Liver (tissue), 9 donors: ENCODE results near the gene SH3PXD2B. TPM values are rescaled to one million over a fixed set of nuclear protein-coding genes. Genes with fewer than 3 reads are reported as not detected.

Experiments used
- DNase-seq: peaks from one replicate; pipeline ENCODE4 v3.0.0-alpha.2; 2017; ENCODE audit warnings: low spot score
- H3K27ac ChIP-seq, 2 donors: one replicate each; pipeline ENCODE4 v1.7.0; 2013; ENCODE audit warnings: inconsistent platforms in 2 of 2, low read length in 2 of 2, control low read depth in 1 of 2, low read depth in 1 of 2, mild to moderate bottlenecking in 1 of 2
- H3K27me3 ChIP-seq, 4 donors: one replicate each; pipeline versions ENCODE4 v1.6.1 to v1.7.0; 2013; ENCODE audit warnings: low read length in 3 of 4, inconsistent platforms in 1 of 4, mild to moderate bottlenecking in 1 of 4, moderate library complexity in 1 of 4; ENCODE audit not compliant: control insufficient read depth in 4 of 4, insufficient read depth in 4 of 4
- H3K36me3 ChIP-seq, 4 donors: one replicate each; pipeline versions ENCODE4 v1.6.1 to v1.7.0; 2013; ENCODE audit warnings: low read length in 3 of 4, mild to moderate bottlenecking in 3 of 4, low read depth in 1 of 4, moderate library complexity in 1 of 4; ENCODE audit not compliant: control insufficient read depth in 4 of 4, insufficient read depth in 3 of 4
- H3K4me1 ChIP-seq, 4 donors: one replicate each; pipeline versions ENCODE4 v1.6.1 to v1.7.0; 2013; ENCODE audit warnings: low read length in 3 of 4, mild to moderate bottlenecking in 3 of 4, moderate library complexity in 1 of 4; ENCODE audit not compliant: control insufficient read depth in 4 of 4, insufficient read depth in 4 of 4
- H3K4me3 ChIP-seq, 3 donors: one replicate each; pipeline versions ENCODE4 v1.6.1 to v1.7.0; 2013; ENCODE audit warnings: low read length in 3 of 3, control low read depth in 1 of 3, low read depth in 1 of 3, mild to moderate bottlenecking in 1 of 3
- H3K9ac ChIP-seq, 2 donors: one replicate each; pipeline ENCODE4 v1.7.0; 2013; ENCODE audit warnings: low read length in 2 of 2, mild to moderate bottlenecking in 2 of 2, moderate library complexity in 2 of 2, control low read depth in 1 of 2, low read depth in 1 of 2
- H3K9me3 ChIP-seq, 4 donors: one replicate each; pipeline versions ENCODE4 v1.6.1 to v1.7.0; 2013; ENCODE audit warnings: low read length in 3 of 4; ENCODE audit not compliant: control insufficient read depth in 4 of 4
- EGR1 ChIP-seq, 2 donors: IDR thresholded peaks; 2 replicates each; pipeline ENCODE4 v1.6.1; 2016 to 2018; ENCODE audit warnings: antibody characterized with exemption in 2 of 2, low read depth in 2 of 2
- FOXA1 ChIP-seq: IDR thresholded peaks from 2 replicates; pipeline ENCODE4 v1.6.1; 2016; ENCODE audit warnings: antibody characterized with exemption
- FOXA2 ChIP-seq: IDR thresholded peaks from 2 replicates; pipeline ENCODE4 v1.6.1; 2016; ENCODE audit warnings: antibody characterized with exemption
- GABPA ChIP-seq, 2 donors: IDR thresholded peaks in 1 of 2; conservative IDR thresholded peaks in 1 of 2; 2 replicates each; pipeline ENCODE4 v1.6.1; 2016; ENCODE audit warnings: antibody characterized with exemption in 2 of 2, mild to moderate bottlenecking in 1 of 2, moderate library complexity in 1 of 2
- HNF4A ChIP-seq, 2 donors: conservative IDR thresholded peaks; 2 replicates each; pipeline ENCODE4 v1.6.1; 2016; ENCODE audit warnings: antibody characterized with exemption in 2 of 2, mild to moderate bottlenecking in 2 of 2
- HNF4G ChIP-seq: IDR thresholded peaks from 2 replicates; pipeline ENCODE4 v1.6.1; 2016; ENCODE audit warnings: antibody characterized with exemption
- JUND ChIP-seq, 2 donors: IDR thresholded peaks; 2 replicates each; pipeline ENCODE4 v1.6.1; 2016; ENCODE audit warnings: antibody characterized with exemption in 2 of 2
- NR2F2 ChIP-seq: IDR thresholded peaks from 2 replicates; pipeline ENCODE4 v1.6.1; 2016; ENCODE audit warnings: antibody characterized with exemption
- RAD21 ChIP-seq, 2 donors: IDR thresholded peaks; 2 replicates each; pipeline ENCODE4 v1.6.1; 2016; ENCODE audit warnings: antibody characterized with exemption in 2 of 2, mild to moderate bottlenecking in 2 of 2
- REST ChIP-seq: IDR thresholded peaks from 2 replicates; pipeline ENCODE4 v1.6.1; 2016; ENCODE audit warnings: antibody characterized with exemption, mild to moderate bottlenecking
- RXRA ChIP-seq, 2 donors: IDR thresholded peaks; 2 replicates each; pipeline ENCODE4 v1.6.1; 2017 to 2018; ENCODE audit warnings: antibody characterized with exemption in 2 of 2, mild to moderate bottlenecking in 1 of 2
- SP1 ChIP-seq: IDR thresholded peaks from 2 replicates; pipeline ENCODE4 v1.6.1; 2018; ENCODE audit warnings: antibody characterized with exemption, mild to moderate bottlenecking
- TAF1 ChIP-seq: conservative IDR thresholded peaks from 2 replicates; pipeline ENCODE4 v1.6.1; 2016; ENCODE audit warnings: antibody characterized with exemption, mild to moderate bottlenecking
- YY1 ChIP-seq: IDR thresholded peaks from 2 replicates; pipeline ENCODE4 v1.6.1; 2016; ENCODE audit warnings: antibody characterized with exemption, mild to moderate bottlenecking
- ZBTB33 ChIP-seq: IDR thresholded peaks from 2 replicates; pipeline ENCODE4 v1.6.1; 2016; ENCODE audit warnings: antibody characterized with exemption
- WGBS: extraction: QIAGEN DNeasy Blood & Tissue Kit; methylation state at CpG from one replicate; pipeline ENCODE4 v1.1.7; 2013; 5-methylcytosine and 5-hydroxymethylcytosine counted together
- polyA plus RNA-seq, 2 donors: library from polyadenylated mRNA; stranded (reverse) in 1 of 2; unstranded in 1 of 2; fragments of 200-250 nt in 1 of 2; fragments of >200 nt in 1 of 2; fragmentation: Nextera tagmentation in 1 of 2; extraction: Ambion mirVana in 1 of 2; gene quantifications; one replicate each; pipeline versions ENCODE4 v1.2.1 to v1.2.3, GENCODE V29; 2013 to 2015
- total RNA-seq, 2 donors: library from RNA; depleted of rRNA; stranded (reverse); fragments of >200 nt; gene quantifications; one replicate each; pipeline ENCODE4 v1.2.3, GENCODE V29; 2014
- TF ChIP-seq, protein P1 (sequence below): fragments of 150-350 bp; IDR thresholded peaks from 2 replicates; pipeline ENCODE4 v1.5.1; 2017; ENCODE audit warnings: improper control_type of control experiment, low read depth, low read length; ENCODE audit not compliant: missing input control
- TF ChIP-seq, protein P2 (sequence below): IDR thresholded peaks from 2 replicates; pipeline ENCODE4 v1.6.1; 2016; ENCODE audit warnings: antibody characterized with exemption
- TF ChIP-seq, protein P3 (sequence below): IDR thresholded peaks from 2 replicates; pipeline ENCODE4 v1.6.1; 2016; ENCODE audit warnings: antibody characterized with exemption
- donor health status: healthy.
- donor health status: healthy.
- donor health status: healthy.
- donor health status: healthy.
- donor health status: healthy.

SH3PXD2B gene
- total and polyA plus RNA-seq, 4 donors: 1.1 to 3.3 (median 2.2) TPM

GRCh38 chr5:172312286-172312685 lies 142.0 kb downstream of the SH3PXD2B start:
- no peak overlapping the region for H3K27ac ChIP-seq
- no peak overlapping the region for H3K4me3 ChIP-seq
- 74% methylated on average over 1 of the region's 1 CpG for whole genome bisulfite sequencing
- no peak overlapping the region for H3K9ac ChIP-seq
- DNase-seq: no peak
- no peaks in the 10 kb centered on the region for H3K4me1 ChIP-seq
- TF ChIP-seq GABPA (IDR thresholded peaks at IDR 0.05 in 1 of 2, conservative IDR thresholded peaks at IDR 0.05 in 1 of 2) (no peak), TAF1 (no peak), EGR1 (IDR thresholded peaks at IDR 0.05; ENCODE audit: low read depth in 2 of 2) (no peak), FOXA2 (no peak)
- TF ChIP-seq, protein P1, sequence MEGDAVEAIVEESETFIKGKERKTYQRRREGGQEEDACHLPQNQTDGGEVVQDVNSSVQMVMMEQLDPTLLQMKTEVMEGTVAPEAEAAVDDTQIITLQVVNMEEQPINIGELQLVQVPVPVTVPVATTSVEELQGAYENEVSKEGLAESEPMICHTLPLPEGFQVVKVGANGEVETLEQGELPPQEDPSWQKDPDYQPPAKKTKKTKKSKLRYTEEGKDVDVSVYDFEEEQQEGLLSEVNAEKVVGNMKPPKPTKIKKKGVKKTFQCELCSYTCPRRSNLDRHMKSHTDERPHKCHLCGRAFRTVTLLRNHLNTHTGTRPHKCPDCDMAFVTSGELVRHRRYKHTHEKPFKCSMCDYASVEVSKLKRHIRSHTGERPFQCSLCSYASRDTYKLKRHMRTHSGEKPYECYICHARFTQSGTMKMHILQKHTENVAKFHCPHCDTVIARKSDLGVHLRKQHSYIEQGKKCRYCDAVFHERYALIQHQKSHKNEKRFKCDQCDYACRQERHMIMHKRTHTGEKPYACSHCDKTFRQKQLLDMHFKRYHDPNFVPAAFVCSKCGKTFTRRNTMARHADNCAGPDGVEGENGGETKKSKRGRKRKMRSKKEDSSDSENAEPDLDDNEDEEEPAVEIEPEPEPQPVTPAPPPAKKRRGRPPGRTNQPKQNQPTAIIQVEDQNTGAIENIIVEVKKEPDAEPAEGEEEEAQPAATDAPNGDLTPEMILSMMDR: no peak
- no peaks in the 10 kb centered on the region for H3K36me3 ChIP-seq
- no peaks in the 10 kb centered on the region for H3K9me3 ChIP-seq
- H3K27me3 ChIP-seq: no peaks in the 10 kb centered on the region

DNA sequence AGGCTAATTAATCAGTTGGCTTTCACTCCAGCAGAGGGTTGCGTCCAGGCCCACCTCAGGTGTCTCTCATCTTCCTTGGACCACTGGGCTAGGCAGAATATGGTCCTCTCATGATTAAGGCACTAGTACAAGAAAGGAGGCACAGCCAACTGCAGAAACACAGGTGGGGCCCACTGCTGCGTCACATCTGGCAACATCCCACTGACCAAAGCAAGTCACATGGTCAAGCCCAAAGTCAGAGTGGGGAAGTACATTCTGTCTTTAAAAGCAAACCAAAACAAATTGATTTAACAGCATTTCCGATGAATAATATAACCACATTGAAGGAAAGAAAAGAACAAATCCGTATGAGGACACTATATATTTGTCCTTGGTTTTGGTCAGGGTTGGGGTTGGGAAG lies 142.7 kb downstream of the SH3PXD2B start:
- TF ChIP-seq ZBTB33 (no peak), RXRA (IDR thresholded peaks at IDR 0.05) (no peak), FOXA2 (no peak), REST (no peak), YY1 (no peak), RAD21 (IDR thresholded peaks at IDR 0.05) (no peak), SP1 (no peak), NR2F2 (no peak), JUND (IDR thresholded peaks at IDR 0.05) (no peak), FOXA1 (no peak), GABPA (IDR thresholded peaks at IDR 0.05 in 1 of 2, conservative IDR thresholded peaks at IDR 0.05 in 1 of 2) (no peak), HNF4G (no peak), HNF4A (conservative IDR thresholded peaks at IDR 0.05) (no peak)
- TF ChIP-seq, protein P2, sequence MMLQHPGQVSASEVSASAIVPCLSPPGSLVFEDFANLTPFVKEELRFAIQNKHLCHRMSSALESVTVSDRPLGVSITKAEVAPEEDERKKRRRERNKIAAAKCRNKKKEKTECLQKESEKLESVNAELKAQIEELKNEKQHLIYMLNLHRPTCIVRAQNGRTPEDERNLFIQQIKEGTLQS: no peak
- TF ChIP-seq, protein P3, sequence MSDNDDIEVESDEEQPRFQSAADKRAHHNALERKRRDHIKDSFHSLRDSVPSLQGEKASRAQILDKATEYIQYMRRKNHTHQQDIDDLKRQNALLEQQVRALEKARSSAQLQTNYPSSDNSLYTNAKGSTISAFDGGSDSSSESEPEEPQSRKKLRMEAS: no peak
- DNase-seq: no peak
- Histone ChIP-seq H3K27me3 (no peaks in the 10 kb centered on the region), H3K4me3 (no peak overlapping the region), H3K9me3 (no peaks in the 10 kb centered on the region), H3K36me3 (no peaks in the 10 kb centered on the region), H3K4me1 (no peaks in the 10 kb centered on the region), H3K27ac (no peak overlapping the region), H3K9ac (no peak overlapping the region)
- WGBS: 88% methylated on average over 4 of the region's 4 CpGs
